HG03108 (cell line): ENCODE data around the gene AFTPH.
A peak's percentile ranks its signal among the peaks of the same experiment; 100 is the strongest.

ENCODE experiments used
- ATAC-seq: cut with Tn5 transposase; IDR thresholded peaks from one replicate; pipeline ENCODE4 v1.9.1; 2021; ENCODE audit warnings: moderate library complexity; ENCODE audit not compliant: unreplicated experiment

The AFTPH gene, protein sequence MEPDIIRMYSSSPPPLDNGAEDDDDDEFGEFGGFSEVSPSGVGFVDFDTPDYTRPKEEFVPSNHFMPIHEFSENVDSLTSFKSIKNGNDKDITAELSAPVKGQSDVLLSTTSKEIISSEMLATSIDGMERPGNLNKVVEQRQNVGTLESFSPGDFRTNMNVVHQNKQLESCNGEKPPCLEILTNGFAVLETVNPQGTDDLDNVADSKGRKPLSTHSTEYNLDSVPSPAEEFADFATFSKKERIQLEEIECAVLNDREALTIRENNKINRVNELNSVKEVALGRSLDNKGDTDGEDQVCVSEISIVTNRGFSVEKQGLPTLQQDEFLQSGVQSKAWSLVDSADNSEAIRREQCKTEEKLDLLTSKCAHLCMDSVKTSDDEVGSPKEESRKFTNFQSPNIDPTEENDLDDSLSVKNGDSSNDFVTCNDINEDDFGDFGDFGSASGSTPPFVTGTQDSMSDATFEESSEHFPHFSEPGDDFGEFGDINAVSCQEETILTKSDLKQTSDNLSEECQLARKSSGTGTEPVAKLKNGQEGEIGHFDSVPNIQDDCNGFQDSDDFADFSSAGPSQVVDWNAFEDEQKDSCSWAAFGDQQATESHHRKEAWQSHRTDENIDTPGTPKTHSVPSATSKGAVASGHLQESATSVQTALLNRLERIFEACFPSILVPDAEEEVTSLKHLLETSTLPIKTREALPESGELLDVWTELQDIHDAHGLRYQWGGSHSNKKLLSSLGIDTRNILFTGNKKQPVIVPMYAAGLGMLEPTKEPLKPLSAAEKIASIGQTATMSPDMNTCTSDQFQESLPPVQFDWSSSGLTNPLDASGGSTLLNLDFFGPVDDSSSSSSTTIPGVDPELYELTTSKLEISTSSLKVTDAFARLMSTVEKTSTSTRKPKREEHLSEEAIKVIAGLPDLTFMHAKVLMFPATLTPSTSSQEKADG

DNA sequence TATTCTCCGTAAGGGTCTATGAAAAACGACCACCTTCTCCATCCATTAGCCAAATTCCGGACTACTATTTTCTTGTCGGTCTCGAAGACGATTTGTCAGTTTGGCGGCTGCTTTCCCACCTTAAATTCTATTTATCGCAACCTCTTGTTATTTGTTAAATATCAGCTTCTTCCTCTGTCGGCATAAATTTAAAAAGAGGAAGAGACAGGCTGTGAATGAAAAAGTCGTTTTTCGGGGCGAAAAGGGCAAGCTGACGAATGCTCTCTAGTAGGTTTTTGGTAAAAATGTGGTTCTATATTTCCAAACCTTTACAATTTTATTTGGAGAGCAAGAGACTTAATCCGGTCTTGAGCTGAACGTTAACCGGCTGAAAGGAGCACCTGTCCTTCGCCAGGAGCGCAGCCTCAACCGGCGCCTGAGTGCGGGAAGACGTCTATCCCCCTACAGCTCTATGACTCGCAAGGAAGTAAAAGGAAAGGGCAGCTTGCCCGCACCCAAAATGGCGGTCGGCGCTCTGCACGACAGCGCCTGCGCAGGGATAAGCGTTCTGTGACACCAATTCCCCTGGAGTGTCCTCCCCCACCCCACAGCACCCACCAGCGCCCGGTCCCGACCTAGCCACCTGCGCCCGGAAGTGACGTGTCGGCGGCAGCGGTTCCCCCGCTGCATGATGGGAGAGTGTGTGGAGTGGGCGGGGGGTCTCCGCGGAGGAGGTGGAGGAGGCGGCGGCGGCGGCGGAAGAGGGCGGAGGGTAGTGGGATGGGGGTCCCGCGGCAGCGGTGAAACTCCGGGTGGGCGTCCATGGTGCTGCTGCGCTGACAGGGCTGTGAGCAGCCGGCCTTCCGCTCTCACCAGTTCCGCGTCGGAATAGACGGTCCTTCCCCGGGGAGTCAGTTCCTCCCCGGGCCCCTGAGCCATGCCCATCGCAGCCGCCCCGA, at the start of gene AFTPH:
AFTPH (plus strand) TSS at position 663 of the 938 bp plus-strand sequence. CDS start 27,147 bp downstream, outside the sequence.
- ATAC-seq, result peak; percentile 75

DNA sequence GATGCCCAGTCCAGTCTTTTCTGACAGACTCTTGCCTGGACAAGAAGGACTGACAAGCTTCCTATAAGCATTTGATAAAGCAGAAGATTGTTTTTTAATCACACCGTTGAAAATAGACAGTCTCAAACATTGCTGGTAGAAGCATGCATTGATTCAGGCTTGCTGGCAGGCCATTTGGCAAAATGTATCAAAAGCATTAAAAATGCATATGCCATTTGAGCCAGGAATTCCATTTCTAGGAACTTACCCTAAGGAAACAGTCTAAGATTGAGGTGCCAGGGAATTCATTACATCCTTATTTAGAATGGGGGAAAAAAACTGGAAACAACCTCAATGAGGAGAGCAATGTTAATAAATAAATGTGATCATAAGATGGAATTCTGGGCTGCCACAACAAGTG, 49.5 kb upstream of the AFTPH start:
- ATAC-seq, result no peak

DNA sequence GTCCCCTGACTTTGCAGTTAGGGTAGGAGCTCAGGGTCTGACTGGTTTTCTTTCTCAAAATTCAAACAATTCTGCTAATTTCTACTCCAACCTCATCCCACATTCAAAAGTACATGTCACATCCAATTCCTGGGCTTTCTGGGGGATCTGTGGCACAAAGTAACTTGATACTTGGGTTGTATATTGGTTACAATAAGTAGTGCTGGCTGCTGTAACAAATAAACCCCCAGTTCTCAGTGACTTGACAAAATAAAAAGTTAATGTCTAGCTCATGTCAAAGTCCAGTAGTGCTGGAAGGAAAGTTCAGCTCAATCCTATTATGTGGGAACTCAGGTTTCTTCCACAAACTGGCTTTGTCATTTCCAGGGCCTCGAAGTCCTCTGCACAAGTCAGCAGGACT, 47.1 kb upstream of the AFTPH start:
- no peak for ATAC-seq

DNA sequence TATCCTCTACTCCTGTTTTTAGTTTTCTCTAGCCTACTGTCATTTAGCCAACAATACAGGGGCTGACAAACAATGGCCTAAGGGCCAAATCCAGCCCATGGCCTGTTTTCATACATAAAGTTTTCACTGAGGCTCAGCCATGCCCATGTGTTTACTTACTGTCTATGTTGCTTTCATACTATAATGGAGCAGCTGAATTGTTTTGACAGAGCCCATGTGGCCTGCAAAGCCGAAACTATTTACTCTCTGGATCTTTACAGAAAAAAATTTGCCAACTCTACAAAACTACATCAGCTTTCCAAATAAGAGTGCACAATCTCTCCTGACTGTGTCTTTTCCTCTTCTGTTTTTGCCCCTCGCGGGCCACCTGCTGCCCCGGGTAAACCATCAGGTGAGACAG, 46.1 kb upstream of the AFTPH start:
- ATAC-seq, result no peak

DNA sequence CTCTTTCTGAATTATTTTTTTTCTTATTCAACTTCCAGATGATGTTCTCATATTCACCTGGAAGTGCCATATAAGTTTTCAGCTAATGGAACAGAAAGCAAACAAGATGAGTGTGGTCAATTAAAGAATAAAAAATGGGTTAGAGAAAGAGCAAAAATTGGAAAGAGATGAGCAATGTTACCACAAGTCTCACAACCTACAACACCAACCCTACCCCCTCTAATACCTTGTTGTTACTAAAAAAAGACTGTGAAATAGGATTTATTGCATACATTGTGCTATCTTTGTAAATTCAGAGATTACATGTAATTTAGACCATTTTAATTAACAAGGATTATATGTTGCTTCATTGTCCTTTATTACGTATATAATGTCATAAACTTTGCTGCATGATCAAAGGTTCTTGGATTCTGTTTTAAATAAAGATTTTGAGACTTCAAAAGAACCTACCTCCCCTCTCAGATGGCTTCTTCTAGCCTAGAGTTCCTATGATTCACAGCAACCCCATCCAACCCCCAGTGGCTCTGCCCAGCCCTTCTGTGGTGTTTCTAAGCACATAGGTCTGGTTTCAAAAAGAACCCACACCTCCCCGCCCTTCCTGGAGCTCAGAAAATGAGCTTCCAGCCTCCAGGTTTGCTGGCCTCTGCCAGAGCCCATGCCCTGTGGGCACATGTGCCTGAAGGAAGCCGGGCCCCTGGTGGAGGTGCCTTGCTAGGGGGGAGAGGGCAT, 45.5 kb upstream of the AFTPH start:
- ATAC-seq, result no peak

DNA sequence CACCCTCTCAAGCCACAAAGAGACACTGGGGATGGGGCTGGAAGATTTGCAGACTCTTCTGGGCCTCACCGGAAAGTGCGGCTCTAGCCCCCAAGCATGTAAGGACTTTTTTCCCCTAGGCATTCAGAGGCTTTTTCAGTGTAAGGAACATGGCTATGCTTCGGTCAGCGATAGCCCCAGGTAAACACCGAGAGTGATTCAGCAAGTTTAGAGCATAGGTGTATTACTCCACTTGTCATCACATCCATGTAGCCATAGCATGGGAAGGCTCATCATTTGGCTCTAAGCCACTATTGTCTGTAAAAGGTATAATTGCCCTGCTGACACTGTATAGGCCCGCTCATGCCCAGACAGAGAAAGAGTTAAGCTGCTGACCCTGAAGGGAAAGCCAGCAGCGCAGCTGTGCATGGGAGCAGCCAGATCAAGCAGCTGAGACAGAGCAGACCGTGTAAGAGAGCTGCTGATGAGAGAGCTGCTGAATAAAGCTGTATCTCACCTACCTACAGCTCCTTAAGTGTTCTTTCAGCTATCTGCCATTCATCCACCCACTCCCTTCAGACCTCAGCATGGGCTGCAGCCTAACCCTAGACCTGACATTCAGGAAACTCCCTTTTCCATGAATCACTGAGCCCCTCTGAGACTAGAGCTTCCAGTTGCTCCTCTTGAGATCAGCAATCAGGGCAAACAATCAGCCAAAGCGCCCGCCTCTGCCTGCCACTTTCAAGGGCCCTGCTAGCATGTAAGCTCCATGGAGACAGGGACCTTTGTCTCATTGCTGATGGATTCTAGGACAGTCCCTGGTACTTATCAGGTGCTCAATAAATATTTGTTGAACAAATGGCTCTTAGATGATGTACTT, 44.6 kb upstream of the AFTPH start:
- ATAC-seq, result no peak

DNA sequence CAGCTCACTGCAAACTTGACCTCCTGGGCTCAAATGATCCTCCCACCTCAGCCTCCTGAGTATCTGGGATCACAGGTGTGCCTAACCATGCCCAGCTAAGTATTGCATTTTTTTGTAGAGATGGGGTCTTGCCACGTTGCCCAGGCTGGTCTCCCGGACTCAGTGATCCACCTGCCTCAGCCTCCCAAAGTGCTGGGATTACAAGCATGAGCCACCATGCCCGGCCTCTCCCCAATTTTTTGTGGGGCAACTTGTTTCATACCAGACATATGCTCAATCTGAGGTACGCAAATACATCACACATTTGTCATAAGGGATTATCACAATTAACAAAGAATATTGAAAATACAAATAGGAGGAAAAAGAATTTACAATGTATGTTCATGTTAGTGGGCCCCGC, 42.5 kb upstream of the AFTPH start:
- ATAC-seq, result no peak

DNA sequence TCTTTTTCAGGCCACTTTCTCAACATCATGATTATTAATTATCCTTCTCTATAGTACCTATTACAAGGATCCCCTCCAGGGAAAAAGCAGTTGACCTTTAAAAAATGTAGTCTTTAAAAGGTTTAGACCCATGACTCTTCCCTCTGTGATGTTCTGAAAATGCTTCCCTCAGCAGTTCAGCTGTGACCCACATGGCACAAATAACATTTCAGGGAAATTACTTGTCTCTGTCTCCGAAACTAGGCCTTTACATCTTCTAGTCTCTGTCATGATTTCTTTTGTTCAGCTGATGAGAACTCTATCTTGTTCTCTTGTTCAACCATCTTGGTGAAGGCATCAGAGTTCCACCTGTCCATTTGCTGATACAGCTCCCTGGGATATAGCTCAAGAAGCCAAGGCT, 41.9 kb upstream of the AFTPH start:
- ATAC-seq, result no peak

DNA sequence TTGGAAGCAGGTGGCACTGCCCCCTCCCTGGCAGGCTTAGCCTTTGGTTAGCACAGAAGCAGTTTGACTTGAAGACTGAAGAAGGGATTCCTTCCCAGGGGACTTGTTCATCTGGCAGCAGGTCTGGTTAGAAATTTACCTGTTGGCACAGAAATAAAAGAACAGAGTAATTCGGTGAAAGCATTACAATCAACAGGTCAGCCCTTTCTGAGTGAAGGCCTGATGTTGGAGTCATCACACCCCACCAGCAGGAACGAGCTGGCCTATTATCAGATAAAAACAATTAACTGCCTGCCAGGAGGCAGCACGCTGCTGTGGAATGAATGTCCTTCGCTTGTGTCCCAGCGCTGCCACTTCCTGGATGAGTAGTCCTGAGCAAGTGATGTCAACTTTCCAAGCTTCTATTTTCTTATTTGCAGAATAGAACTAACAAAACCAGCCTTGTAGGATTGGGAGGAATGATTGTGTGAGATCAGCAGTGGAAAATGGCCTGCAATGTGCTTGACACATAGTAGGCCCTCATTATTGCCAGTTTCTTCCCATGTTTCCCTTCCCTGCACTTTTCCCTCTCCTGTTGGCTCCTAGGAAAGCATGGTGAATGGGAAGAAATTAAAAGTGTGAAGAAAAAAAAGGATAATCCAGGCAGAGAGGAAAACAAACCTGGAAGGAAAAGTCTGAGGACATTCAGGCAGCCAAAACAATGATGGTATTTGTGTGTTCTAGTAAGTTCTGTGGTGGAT, 41.2 kb upstream of the AFTPH start:
- ATAC-seq, result no peak

DNA sequence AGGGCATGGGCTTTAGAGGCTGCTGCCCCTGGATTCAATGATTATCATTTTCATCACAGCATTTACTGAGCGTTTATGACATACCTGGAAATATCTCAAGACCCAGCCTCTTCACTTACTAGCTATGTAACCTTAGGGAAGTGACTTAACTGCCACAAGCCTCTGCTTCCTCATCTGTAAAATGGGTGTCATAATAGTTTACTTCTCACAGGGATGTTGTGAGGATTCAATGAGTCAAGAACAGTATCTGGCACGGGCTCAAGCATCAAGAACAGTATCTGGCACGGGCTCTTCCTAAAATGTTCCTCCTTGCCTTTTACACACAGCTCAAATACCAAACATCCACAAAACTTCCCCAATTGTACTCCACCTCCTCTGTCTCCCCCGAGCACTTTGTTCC, 38.8 kb upstream of the AFTPH start:
- no peak for ATAC-seq

DNA sequence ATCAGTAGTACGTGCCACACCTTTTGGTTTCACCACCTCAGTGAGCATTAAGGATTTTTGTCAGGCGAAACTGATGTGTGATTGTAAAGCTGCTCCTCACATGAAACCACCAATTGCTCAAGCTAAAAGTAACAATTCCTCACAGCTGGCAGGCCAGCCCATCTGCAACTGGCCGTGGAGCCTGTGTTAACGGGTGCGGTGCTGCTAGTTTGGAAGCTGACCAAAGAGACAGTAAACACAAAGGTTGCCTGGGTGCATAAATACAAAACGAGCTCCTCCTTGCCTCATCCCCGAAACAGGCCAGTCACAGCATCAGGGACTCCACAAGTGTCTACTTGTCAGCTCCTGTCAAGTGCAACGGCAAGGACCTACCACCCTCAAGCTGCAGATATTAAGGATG, 38.2 kb upstream of the AFTPH start:
- no peak for ATAC-seq

DNA sequence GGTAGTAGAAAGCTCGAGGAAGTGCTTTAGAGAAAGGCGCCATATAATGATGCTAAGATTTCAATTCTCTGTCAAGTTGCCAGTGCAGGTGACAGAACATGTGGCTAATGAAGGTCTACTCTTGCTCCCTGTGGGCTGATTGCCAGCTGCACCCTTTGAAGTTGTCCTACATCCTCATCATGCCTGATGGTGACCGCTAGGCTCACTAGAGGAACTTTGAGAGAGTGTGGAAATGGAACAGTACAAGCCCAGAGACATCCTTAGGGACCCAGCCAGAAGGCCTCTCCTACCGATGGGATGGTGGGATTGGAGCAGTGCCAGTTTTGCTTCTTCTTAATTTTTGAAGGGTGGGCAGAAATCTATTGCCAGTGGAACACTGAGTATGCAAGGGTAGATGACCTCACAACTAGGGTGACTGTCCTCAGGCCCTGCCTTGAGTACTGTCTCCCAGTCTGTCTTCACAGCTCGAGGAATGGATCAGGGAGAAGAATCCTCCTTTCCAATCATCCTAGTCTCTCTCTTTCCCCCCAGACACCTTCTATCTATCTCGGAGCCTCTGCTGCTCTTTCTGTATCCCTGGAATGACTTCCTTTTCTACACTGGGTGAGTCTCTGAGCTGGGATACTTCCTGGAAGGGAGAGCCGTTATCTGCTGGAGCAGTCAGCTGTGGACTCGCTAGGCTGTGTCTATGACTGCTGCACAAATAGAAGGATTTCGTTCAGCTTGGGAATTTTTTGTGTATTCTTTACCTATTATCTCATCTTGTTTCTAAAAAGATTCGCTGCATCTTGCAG, 36.7 kb upstream of the AFTPH start:
- ATAC-seq, result no peak

DNA sequence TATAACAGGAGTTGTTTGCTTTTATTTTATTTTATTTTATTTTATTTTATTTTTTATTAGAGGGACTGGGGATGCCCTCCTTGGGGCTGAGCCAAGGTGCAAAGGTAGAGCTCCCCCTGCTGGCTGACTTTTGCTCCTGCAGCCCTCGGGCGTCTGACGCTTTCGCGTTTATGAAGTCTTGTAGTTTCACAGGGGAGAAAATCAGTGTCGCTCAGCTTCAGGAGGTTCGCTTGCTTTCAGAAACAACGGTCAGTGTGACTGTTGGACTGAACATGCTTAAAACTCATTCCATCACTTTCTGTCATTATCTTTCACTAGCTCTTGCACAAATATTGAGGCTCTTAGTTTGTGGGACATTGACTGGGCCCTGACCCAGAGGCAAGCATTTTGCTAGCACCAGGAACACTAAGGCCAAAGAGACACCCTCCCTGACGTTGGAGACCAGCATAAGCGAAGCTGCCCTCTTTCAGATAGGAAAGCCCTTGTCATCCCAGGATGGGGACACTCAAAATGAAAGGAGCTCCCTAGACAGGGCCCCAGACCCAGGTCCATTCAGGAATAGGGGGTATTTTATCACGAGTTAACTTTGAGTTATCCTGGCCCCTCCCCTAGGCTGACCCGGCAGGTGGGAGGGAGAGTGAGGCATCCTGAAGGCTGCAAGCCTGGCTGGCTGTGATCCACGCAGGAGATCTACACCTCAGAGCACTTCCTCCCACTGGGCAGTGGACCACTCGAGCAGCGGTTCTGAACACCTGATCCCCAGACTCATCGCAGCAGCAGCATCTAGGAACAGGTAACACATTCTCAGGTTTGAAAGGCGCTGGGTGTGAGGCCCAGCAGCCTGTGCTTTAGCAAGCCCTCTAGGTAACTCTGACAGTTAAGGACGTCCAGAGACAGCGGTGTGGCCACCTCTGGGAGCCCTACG, 35.8 kb upstream of the AFTPH start:
- ATAC-seq, result no peak

DNA sequence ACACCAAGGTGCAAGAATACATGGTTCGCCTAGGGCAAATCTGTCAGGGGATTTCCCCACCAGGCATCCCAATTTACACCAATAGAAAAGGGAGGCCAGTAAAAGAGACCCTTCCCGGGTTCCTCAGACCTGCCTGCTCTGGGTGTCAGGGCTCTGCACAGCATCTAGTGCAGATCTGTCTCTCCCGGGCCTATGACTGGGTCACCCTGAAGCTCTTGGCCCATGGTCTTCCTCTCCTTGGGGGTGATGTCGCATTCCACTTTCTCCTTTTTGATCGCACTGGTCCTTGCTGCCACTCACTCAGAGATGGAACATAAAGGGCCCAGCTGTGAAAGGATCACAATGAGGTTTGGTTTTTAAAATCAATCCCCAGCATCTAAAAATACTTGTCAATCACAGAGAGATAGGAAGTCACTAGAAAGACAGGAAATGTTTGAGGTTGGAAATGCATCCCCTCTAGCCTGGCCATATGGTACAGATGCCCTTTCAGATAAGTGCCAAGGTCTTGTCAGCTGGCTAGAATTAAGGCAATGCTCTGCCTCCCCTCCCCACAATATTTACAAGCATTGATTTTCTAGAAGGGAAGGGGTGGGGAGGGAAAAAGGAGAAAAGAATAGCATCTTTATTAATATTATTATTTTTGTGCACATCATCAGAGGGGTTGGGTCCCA, 34.9 kb upstream of the AFTPH start:
- ATAC-seq, result no peak

DNA sequence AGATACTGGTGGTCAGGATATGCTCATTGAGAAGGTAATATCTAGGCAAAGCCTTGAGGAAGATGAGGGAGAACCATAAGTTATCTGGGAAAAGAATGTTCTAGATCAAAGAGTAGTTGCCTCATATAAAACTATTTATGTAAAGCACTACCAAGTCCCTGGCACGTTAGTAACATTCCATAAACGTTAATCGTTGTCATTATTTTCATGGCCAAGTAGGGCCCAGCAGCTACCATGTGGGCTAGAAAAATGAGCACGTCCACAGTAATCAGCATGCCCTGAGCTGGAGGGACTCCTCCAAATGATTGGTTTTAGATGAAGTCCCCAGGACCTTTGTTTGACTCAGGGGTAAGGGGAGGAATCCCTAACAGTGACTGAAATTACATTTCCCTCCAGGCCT, 32.7 kb upstream of the AFTPH start:
- ATAC-seq, result no peak

DNA sequence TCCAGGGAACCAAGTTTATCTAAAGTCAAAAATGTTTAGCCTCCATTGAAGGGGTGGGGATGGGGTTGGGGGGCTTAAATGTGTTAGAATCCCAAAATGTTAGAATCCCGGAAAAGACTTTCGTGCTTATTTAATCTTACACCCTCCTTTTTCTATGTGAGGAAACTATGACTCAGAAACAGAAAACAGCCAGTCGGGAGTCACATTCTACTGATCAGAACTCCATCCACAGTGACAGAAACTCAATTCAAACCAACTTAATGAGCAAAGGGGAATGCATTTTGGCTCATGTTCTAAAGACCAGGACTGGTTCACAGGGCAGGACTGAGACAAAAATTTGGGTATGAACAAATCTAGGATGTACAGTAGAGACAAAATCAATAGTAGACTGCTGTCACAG, 31.9 kb upstream of the AFTPH start:
- no peak for ATAC-seq
